ENCODE results near the gene KCNJ15.

DNA sequence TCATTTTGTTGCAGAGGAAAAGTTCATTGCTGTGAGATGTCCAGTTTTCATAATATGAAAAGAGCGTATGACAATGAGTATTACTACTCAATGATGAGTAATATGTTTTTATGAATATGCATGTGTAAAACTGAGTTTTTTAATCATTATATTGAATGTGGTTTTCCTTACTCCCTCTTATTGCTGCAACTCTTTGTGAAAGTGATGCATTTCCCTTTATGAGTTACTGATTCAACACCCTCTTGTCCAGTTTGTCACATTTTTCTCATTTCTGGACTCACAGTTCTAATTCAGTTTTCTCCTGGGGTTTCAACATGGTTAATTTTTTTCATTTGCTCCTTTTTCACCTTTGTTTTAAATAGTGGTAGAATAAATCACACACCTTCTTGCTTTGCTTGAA, 35.2 kb upstream of the KCNJ15 start:
- TF ChIP-seq YY1 (IDR thresholded peaks at IDR 0.05; ENCODE audit: low read depth, low read length) (no peak), CEBPB (IDR thresholded peaks at IDR 0.05; ENCODE audit: low read depth, low read length) (no peak), CHD2 (IDR thresholded peaks at IDR 0.05; ENCODE audit: low read length) (no peak), POLR2A (IDR thresholded peaks at IDR 0.05; ENCODE audit: control extremely low read depth in 1 of 2, low read depth in 2 of 2, low read length in 2 of 2) (no peak), SP1 (IDR thresholded peaks at IDR 0.05; ENCODE audit: low read depth, low read length) (no peak), RFX5 (IDR thresholded peaks at IDR 0.05; ENCODE audit: borderline replicate concordance, low read depth, low read length) (no peak), JUND (IDR thresholded peaks at IDR 0.05; ENCODE audit: low read length) (no peak)
- TF ChIP-seq, protein P1, sequence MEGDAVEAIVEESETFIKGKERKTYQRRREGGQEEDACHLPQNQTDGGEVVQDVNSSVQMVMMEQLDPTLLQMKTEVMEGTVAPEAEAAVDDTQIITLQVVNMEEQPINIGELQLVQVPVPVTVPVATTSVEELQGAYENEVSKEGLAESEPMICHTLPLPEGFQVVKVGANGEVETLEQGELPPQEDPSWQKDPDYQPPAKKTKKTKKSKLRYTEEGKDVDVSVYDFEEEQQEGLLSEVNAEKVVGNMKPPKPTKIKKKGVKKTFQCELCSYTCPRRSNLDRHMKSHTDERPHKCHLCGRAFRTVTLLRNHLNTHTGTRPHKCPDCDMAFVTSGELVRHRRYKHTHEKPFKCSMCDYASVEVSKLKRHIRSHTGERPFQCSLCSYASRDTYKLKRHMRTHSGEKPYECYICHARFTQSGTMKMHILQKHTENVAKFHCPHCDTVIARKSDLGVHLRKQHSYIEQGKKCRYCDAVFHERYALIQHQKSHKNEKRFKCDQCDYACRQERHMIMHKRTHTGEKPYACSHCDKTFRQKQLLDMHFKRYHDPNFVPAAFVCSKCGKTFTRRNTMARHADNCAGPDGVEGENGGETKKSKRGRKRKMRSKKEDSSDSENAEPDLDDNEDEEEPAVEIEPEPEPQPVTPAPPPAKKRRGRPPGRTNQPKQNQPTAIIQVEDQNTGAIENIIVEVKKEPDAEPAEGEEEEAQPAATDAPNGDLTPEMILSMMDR (IDR thresholded peaks at IDR 0.05; ENCODE audit: control extremely low read depth in 1 of 3, insufficient read depth in 1 of 3, low read depth in 1 of 3, low read length in 3 of 3): no peak

Measured in H1 (cell line).